GM12878 (cell line): ENCODE results near the gene SIRT7. TPM values are rescaled to one million over a fixed set of nuclear protein-coding genes. Genes with fewer than 3 reads are reported as not detected.

Experiments used
- ATAC-seq: fragments of 200-7000 bp; cut with Tn5 transposase; 3 replicates; pipeline ENCODE4 v1.9.1; 2020; ENCODE audit warnings: mild to moderate bottlenecking, moderate library complexity
- BruUV-seq: library from RNA; stranded (reverse); fragments of 400-500 nt; replicated peaks from 2 replicates; lab custom pipeline; 2021; lab: Mats Ljungman, UMichigan
- CTCF ChIA-PET: fragments of 300-600 bp; sonication (Branson Sonifier 250); formaldehyde crosslinking; extraction: SDS; loops from one replicate; lab custom pipeline; 2021; ENCODE audit warnings: inconsistent platforms; lab: Yijun Ruan, JAX
- POLR2A ChIA-PET: fragments of 350-600 bp; formaldehyde crosslinking; extraction: SDS; loops from one replicate; lab custom pipeline; 2021; ENCODE audit warnings: inconsistent platforms; lab: Charles Lee
- RAD21 ChIA-PET: fragments of 300-600 bp; sonication (Branson Sonifier 250); formaldehyde crosslinking; loops from one replicate; lab custom pipeline; 2023; ENCODE audit warnings: antibody characterized with exemption; ENCODE audit not compliant: unreplicated experiment; lab: Charles Lee
- SMC1A ChIA-PET: fragments of 300-600 bp; sonication (Branson Sonifier 250); formaldehyde crosslinking; loops from one replicate; lab custom pipeline; 2023; ENCODE audit not compliant: unreplicated experiment, uncharacterized antibody; lab: Charles Lee
- DNase-seq: peaks from one replicate; pipeline ENCODE4 v3.0.0-alpha.2; 2011; ENCODE audit warnings: low read depth, low spot score
- FAIRE-seq: peaks from 3 replicates; lab custom pipeline; 2011; peaks lifted over from hg19 to GRCh38; lab: Jason Lieb, UNC
- H2AFZ ChIP-seq: 2 replicates; pipeline ENCODE4 v1.6.0; 2011; ENCODE audit warnings: low read depth, low read length, control low read depth; ENCODE audit not compliant: control insufficient read depth
- H3K27ac ChIP-seq: 2 replicates; pipeline ENCODE4 v1.5.1; 2011; ENCODE audit warnings: control low read depth; ENCODE audit not compliant: control insufficient read depth, insufficient read depth
- H3K27me3 ChIP-seq, 2 experiments: replicated peaks in 1 of 2; 2 replicates each; pipeline versions ENCODE4 v1.6.0 to v1.6.1; 2011; ENCODE audit warnings: low read length in 1 of 2; ENCODE audit not compliant: control insufficient read depth in 2 of 2, insufficient read depth in 2 of 2
- H3K36me3 ChIP-seq, 2 experiments: 2 replicates each; pipeline ENCODE4 v1.5.1; 2011; ENCODE audit warnings: low read length in 1 of 2; ENCODE audit not compliant: control insufficient read depth in 2 of 2, insufficient read depth in 2 of 2
- H3K4me1 ChIP-seq: 2 replicates; pipeline ENCODE4 v1.6.1; 2011; ENCODE audit warnings: mild to moderate bottlenecking, low read length, moderate library complexity, mixed read lengths; ENCODE audit not compliant: control insufficient read depth, insufficient read depth
- H3K4me2 ChIP-seq: 2 replicates; pipeline ENCODE4 v1.6.0; 2011; ENCODE audit warnings: control low read depth; ENCODE audit not compliant: control insufficient read depth, insufficient read depth
- H3K4me3 ChIP-seq: fragments of 200-600 bp; sonication (generic); 2 replicates; pipeline ENCODE4 v1.5.1; 2016
- H3K79me2 ChIP-seq: 2 replicates; pipeline ENCODE4 v1.6.0; 2011; ENCODE audit warnings: low read length; ENCODE audit not compliant: control insufficient read depth, insufficient read depth
- H3K9ac ChIP-seq: 2 replicates; pipeline ENCODE4 v1.8.0; 2011; ENCODE audit warnings: low read length, control low read depth, mixed read lengths; ENCODE audit not compliant: control insufficient read depth, insufficient read depth
- H3K9me3 ChIP-seq: replicated peaks from 3 replicates; pipeline ENCODE4 v1.5.1; 2011; ENCODE audit warnings: mild to moderate bottlenecking, low read length; ENCODE audit not compliant: control insufficient read depth, insufficient read depth
- H4K20me1 ChIP-seq: 2 replicates; pipeline ENCODE4 v1.6.0; 2011; ENCODE audit not compliant: control insufficient read depth, insufficient read depth
- CBX5 ChIP-seq: sonication (generic); IDR thresholded peaks from 2 replicates; pipeline ENCODE4 v1.6.1; 2016; ENCODE audit warnings: low read depth, moderate library complexity, mild to moderate bottlenecking, inconsistent platforms
- FOS ChIP-seq: IDR thresholded peaks from 3 replicates; pipeline ENCODE4 v1.6.1; 2011; ENCODE audit warnings: borderline replicate concordance; ENCODE audit not compliant: insufficient read length; ENCODE audit errors: extremely low read depth
- FOXK2 ChIP-seq: fragments of 450-650 bp; IDR thresholded peaks from 2 replicates; pipeline ENCODE4 v1.6.1; 2017; ENCODE audit warnings: mild to moderate bottlenecking, moderate library complexity
- HDAC2 ChIP-seq: fragments of 200-600 bp; sonication (generic); IDR thresholded peaks from 2 replicates; pipeline ENCODE4 v1.6.1; 2017
- HDAC6 ChIP-seq: fragments of 200-600 bp; sonication (generic); IDR thresholded peaks from one replicate; pipeline ENCODE4 v1.8.0; 2017; ENCODE audit warnings: antibody characterized with exemption; ENCODE audit not compliant: unreplicated experiment
- NR2C1 ChIP-seq: fragments of 450-650 bp; IDR thresholded peaks from 2 replicates; pipeline ENCODE4 v1.6.1; 2017; ENCODE audit warnings: antibody characterized with exemption, mild to moderate bottlenecking, moderate library complexity
- PAX8 ChIP-seq: fragments of 450-650 bp; IDR thresholded peaks from 2 replicates; pipeline ENCODE4 v1.6.1; 2017; ENCODE audit warnings: mild to moderate bottlenecking, moderate library complexity
- RFX5 ChIP-seq: IDR thresholded peaks from 2 replicates; pipeline ENCODE4 v1.6.1; 2011; ENCODE audit warnings: low read depth, low read length, improper control_type of control experiment
- STAT3 ChIP-seq: IDR thresholded peaks from 2 replicates; pipeline ENCODE4 v1.6.1; 2011; ENCODE audit warnings: low read depth, low read length, improper control_type of control experiment
- WGBS: methylation state at CpG from one replicate; pipeline ENCODE4 v1.1.6; 2016; ENCODE audit warnings: low lambda C conversion rate; ENCODE audit not compliant: insufficient replicate concordance, insufficient coverage; ENCODE audit errors: missing lambda C conversion rate; 5-methylcytosine and 5-hydroxymethylcytosine counted together
- in situ Hi-C: fragments of 300-500 bp; cut with MboI; formaldehyde crosslinking; loops from 9 replicates; pipeline ENCODE4 v1.14.3; 2018; ENCODE audit warnings: mixed read lengths
- intact Hi-C: fragments of 100-400 bp; cut with micrococcal nuclease; formaldehyde crosslinking; loops from one replicate; pipeline ENCODE4 v1.14.2; 2022; ENCODE audit not compliant: unreplicated experiment
- polyA plus RNA-seq, 11 experiments: library from polyadenylated mRNA; depleted of rRNA in 4 of 11; unstranded in 6 of 11; stranded (reverse) in 5 of 11; fragments of >200 nt; fragmentation: Nextera tagmentation in 4 of 11; fragmentation: Illumina TruSeq in 1 of 11; extraction: Ambion mirVana in 4 of 11; extraction: Trizol in 1 of 11; gene quantifications; 1 replicate in 1 of 11; 2 replicates in 10 of 11; pipeline versions ENCODE4 v1.2.1 to v1.2.3, GENCODE V29; 2011 to 2016; ENCODE audit warnings: inconsistent platforms in 2 of 11, missing spikeins in 2 of 11, low read depth in 1 of 11
- total RNA-seq, 4 experiments: library from RNA; depleted of rRNA in 3 of 4; stranded (reverse); fragments of >200 nt in 3 of 4; fragmentation: Illumina TruSeq in 1 of 4; extraction: Trizol in 1 of 4; gene quantifications; 2 replicates each; pipeline versions ENCODE4 v1.2.1 to v1.2.3, GENCODE V29; 2013 to 2021
- TF ChIP-seq, protein P1 (sequence below): fragments of 450-650 bp; IDR thresholded peaks from 2 replicates; pipeline ENCODE4 v1.6.1; 2017; ENCODE audit warnings: antibody characterized with exemption, mild to moderate bottlenecking, moderate library complexity
- TF ChIP-seq, protein P2 (sequence below), 3 experiments: IDR thresholded peaks in 2 of 3; conservative IDR thresholded peaks in 1 of 3; 2 replicates each; pipeline ENCODE4 v1.5.1; 2011; ENCODE audit warnings: low read depth in 3 of 3, low read length in 3 of 3, mild to moderate bottlenecking in 3 of 3, control low read depth in 2 of 3, moderate library complexity in 2 of 3, inconsistent platforms in 1 of 3, mixed read lengths in 1 of 3; ENCODE audit not compliant: control insufficient read depth in 2 of 3, insufficient read depth in 1 of 3; ENCODE audit errors: extremely low read depth in 1 of 3

SIRT7 gene
- total and polyA plus RNA-seq, 10 of the 15 experiments (the other 5 are each of a cell fraction or from before 2014, with no cell fraction given) = 1.2 to 56.2 (median 22.7) TPM

DNA sequence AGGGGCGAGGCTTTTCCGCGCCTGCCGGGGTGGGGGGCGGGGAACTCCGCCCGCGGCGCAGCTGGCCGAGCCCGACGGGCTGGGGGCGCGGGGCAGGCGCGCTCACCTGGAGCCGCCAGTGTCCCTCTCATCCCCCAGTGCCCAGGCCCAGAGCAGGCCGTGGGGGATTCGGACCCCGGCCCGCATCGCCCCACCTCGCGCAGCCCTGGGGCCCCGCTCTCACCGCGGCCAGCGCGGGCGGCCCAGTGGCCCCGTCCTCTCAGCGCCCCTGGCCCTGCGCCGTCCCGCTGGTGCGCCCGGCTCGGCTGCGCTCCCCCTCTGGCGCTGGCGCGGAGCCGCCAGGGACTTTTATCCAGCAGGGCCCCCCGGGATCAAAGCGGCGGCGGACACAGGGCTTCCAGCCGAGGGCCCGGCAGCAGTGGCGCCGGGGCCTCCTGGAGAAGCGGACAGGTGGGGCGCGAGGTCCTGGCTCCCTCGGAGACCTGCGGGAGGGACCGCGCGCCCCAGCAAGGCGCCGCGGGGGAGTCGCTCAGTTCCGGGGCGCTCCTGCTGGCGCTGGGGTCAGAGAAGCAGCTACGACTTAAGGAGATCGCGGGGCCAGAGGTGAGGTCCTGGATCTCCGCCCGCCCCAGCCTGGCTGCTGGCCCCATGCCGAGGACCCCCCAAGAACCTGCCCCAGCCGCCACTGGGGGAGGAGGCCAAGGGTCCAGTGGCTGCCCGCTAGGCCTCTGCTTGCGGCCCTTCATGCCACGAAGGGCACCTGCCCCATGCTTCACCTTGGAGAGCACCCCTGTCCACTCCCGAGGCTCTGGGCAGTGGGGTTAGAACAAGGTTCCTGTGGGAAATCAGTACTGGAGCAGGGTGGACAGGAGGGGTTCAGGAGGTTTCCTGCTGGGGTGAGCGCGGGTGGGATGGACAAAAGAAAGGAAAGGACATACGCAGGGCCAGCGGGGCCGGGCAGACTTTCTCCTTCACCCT lies 43.8 kb upstream of the SIRT7 start:
- POLR2A ChIA-PET = no interaction called here
- Histone ChIP-seq H3K4me3 (no peak overlapping the region), H2AFZ (no peak overlapping the region), H3K36me3 (no peaks in the 10 kb centered on the region), H3K9ac (no peak overlapping the region), H3K4me1 (peaks cover 4% of the 10 kb centered on the region), H3K9me3 (no peaks in the 10 kb centered on the region), H4K20me1 (no peaks in the 10 kb centered on the region), H3K79me2 (no peaks in the 10 kb centered on the region), H3K27ac (no peak overlapping the region), H3K4me2 (no peak overlapping the region), H3K27me3 (peaks cover 9 to 24% of the 10 kb centered on the region in 2 experiments)
- no peak for TF ChIP-seq HDAC2
- peak; percentile 72 for TF ChIP-seq HDAC6
- no peak for ATAC-seq
- SMC1A ChIA-PET = no interaction called here
- FAIRE-seq = no peak
- 48% methylated on average over 54 of the region's 82 CpGs for WGBS
- CTCF ChIA-PET = no interaction called here
- no peak for DNase-seq
- no TSS peak for BruUV-seq
- intact Hi-C loops (no loop called here), in situ Hi-C loops (no loop called here)
- RAD21 ChIA-PET = interaction anchor here (3.0 kb wide), 1 partner anchor 59 kb away, joined by 68 read pairs; the partner anchor contains the start of genes CENPX and LRRC45

DNA sequence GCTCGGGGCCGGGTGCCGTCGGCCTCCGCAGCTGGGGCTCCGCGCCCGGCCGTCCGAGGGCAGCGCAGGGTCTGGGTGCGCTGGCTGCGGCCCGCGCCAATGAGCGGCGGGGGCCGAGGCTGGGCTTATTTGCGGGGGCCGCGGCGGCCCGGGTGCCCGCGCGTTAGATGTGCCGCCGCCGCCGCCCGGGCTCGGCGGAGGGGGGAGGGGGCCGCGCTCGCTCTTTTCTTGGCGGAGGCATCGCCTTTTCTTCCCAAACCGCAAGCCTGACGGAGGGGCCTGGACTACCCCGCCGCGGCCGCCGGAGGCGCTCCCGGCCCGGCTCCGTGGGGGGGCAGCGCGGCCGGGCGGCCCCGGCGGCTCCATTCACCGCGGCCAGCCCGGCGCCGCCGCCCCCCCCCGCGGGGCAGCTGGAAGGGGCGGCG lies 43.1 kb upstream of the SIRT7 start, which contains the start of gene NOTUM:
Gene NOTUM, minus strand, starts transcription at position 101 of the 425 bp plus-strand sequence. CDS start 278 bp downstream, outside the sequence.
- BruUV-seq = no TSS peak
- H3K27me3 ChIP-seq = peaks cover 8 to 24% of the 10 kb centered on the region in 2 experiments
- FAIRE-seq = no peak
- no peak within 1 kb of the TSS for H3K4me3 ChIP-seq
- ChIA-PET POLR2A (no interaction called here), CTCF (interaction anchor here (0.7 to 2.3 kb wide), 4 partner anchors 23 to 76 kb away, joined by 3 to 89 read pairs (median 8); partner anchors contain the start of genes CENPX, DCXR and LRRC45), RAD21 (interaction anchor here (1.9 to 3.0 kb wide), 3 partner anchors 31 to 60 kb away, joined by 6 to 68 read pairs (median 7); partner anchors contain the start of genes CENPX and LRRC45), SMC1A (no interaction called here)
- H3K9ac ChIP-seq = no peak within 1 kb of the TSS
- H3K4me2 ChIP-seq = peak within 1 kb of the TSS; percentile 74; the same call in 1 of the 2 replicates
- WGBS = 18% methylated on average over 9 of the region's 65 CpGs
- no peak for ATAC-seq
- H3K79me2 ChIP-seq = no peaks in the 10 kb centered on the region
- no peaks in the 10 kb centered on the region for H3K36me3 ChIP-seq
- H2AFZ ChIP-seq = peak within 1 kb of the TSS; percentile 39; the same call in 1 of the 2 replicates
- H3K4me1 ChIP-seq = no peaks in the 10 kb centered on the region
- DNase-seq = no peak
- no peaks in the 10 kb centered on the region for H4K20me1 ChIP-seq
- in situ Hi-C loops (no loop called here), intact Hi-C loops (no loop called here)
- no peak within 1 kb of the TSS for H3K27ac ChIP-seq
- H3K9me3 ChIP-seq = no peaks in the 10 kb centered on the region
- TF ChIP-seq PAX8 (no peak), RFX5 (no peak), STAT3 (no peak), CBX5 (no peak), NR2C1 (no peak), FOS (no peak), FOXK2 (no peak)
- TF ChIP-seq, protein P1, sequence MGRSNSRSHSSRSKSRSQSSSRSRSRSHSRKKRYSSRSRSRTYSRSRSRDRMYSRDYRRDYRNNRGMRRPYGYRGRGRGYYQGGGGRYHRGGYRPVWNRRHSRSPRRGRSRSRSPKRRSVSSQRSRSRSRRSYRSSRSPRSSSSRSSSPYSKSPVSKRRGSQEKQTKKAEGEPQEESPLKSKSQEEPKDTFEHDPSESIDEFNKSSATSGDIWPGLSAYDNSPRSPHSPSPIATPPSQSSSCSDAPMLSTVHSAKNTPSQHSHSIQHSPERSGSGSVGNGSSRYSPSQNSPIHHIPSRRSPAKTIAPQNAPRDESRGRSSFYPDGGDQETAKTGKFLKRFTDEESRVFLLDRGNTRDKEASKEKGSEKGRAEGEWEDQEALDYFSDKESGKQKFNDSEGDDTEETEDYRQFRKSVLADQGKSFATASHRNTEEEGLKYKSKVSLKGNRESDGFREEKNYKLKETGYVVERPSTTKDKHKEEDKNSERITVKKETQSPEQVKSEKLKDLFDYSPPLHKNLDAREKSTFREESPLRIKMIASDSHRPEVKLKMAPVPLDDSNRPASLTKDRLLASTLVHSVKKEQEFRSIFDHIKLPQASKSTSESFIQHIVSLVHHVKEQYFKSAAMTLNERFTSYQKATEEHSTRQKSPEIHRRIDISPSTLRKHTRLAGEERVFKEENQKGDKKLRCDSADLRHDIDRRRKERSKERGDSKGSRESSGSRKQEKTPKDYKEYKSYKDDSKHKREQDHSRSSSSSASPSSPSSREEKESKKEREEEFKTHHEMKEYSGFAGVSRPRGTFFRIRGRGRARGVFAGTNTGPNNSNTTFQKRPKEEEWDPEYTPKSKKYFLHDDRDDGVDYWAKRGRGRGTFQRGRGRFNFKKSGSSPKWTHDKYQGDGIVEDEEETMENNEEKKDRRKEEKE = no peak
- TF ChIP-seq, protein P2, sequence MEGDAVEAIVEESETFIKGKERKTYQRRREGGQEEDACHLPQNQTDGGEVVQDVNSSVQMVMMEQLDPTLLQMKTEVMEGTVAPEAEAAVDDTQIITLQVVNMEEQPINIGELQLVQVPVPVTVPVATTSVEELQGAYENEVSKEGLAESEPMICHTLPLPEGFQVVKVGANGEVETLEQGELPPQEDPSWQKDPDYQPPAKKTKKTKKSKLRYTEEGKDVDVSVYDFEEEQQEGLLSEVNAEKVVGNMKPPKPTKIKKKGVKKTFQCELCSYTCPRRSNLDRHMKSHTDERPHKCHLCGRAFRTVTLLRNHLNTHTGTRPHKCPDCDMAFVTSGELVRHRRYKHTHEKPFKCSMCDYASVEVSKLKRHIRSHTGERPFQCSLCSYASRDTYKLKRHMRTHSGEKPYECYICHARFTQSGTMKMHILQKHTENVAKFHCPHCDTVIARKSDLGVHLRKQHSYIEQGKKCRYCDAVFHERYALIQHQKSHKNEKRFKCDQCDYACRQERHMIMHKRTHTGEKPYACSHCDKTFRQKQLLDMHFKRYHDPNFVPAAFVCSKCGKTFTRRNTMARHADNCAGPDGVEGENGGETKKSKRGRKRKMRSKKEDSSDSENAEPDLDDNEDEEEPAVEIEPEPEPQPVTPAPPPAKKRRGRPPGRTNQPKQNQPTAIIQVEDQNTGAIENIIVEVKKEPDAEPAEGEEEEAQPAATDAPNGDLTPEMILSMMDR (IDR thresholded peaks at IDR 0.05 in 2 of 3, conservative IDR thresholded peaks at IDR 0.05 in 1 of 3; ENCODE audit: control insufficient read depth in 2 of 3, extremely low read depth in 1 of 3, insufficient read depth in 1 of 3, low read depth in 3 of 3, low read length in 3 of 3) = 0 out of 6 replicates have a peak, but pooled peaks of 1 of the 3 experiments have one; percentile 9
